RWPE2 (cell line): ENCODE measurements around the gene SLC45A3.

ENCODE experiments used
- ATAC-seq: fragments of 200-7000 bp; cut with Tn5 transposase; 3 replicates; pipeline ENCODE4 v1.9.1; 2021; ENCODE audit warnings: low read depth
- DNase-seq: peaks from one replicate; pipeline ENCODE4 v3.0.0-alpha.2; 2020; ENCODE audit warnings: low spot score
- H3K27ac ChIP-seq: fragments of 450-650 bp; 2 replicates; pipeline ENCODE4 v1.5.1; 2017; ENCODE audit warnings: mild to moderate bottlenecking; ENCODE audit not compliant: poor library complexity, severe bottlenecking
- H3K27me3 ChIP-seq: fragments of 250-450 bp; sonication (Bioruptor Pico); 2 replicates; pipeline ENCODE4 v1.5.1; 2021; ENCODE audit warnings: mild to moderate bottlenecking, moderate library complexity; ENCODE audit not compliant: insufficient read depth, poor library complexity, severe bottlenecking
- H3K36me3 ChIP-seq: fragments of 250-450 bp; sonication (Bioruptor Pico); 2 replicates; pipeline ENCODE4 v1.5.1; 2020; ENCODE audit warnings: low read depth, mild to moderate bottlenecking, moderate library complexity
- H3K4me1 ChIP-seq: fragments of 250-450 bp; sonication (Bioruptor Pico); 2 replicates; pipeline ENCODE4 v1.5.1; 2021; ENCODE audit warnings: mild to moderate bottlenecking, moderate library complexity; ENCODE audit not compliant: insufficient read depth, poor library complexity, severe bottlenecking
- H3K4me3 ChIP-seq: fragments of 250-450 bp; sonication (Bioruptor Pico); 2 replicates; pipeline ENCODE4 v1.5.1; 2021; ENCODE audit warnings: mild to moderate bottlenecking, moderate library complexity; ENCODE audit not compliant: severe bottlenecking
- H3K9me3 ChIP-seq: fragments of 250-450 bp; sonication (Bioruptor Pico); 2 replicates; pipeline ENCODE4 v1.5.1; 2021; ENCODE audit warnings: mild to moderate bottlenecking, moderate library complexity; ENCODE audit not compliant: severe bottlenecking
- CTCF ChIP-seq: fragments of 450-650 bp; IDR thresholded peaks from one replicate; pipeline ENCODE4 v1.5.1; 2017; ENCODE audit warnings: mild to moderate bottlenecking, moderate library complexity; ENCODE audit not compliant: poor library complexity, severe bottlenecking

SLC45A3 gene

GRCh38 chr1:205681364-205681763 lies 1.1 kb upstream of the SLC45A3 start:
- Histone ChIP-seq H3K4me1 (peaks cover 4% of the 10 kb centered on the region), H3K4me3 (no peak overlapping the region), H3K36me3 (no peaks in the 10 kb centered on the region), H3K27me3 (no peaks in the 10 kb centered on the region), H3K9me3 (no peaks in the 10 kb centered on the region), H3K27ac (no peak overlapping the region)
- DNase-seq (no peak), ATAC-seq (no peak)
- no peak for TF ChIP-seq CTCF

GRCh38 chr1:205678286-205679111 lies 1.8 kb downstream of the SLC45A3 start:
- Histone ChIP-seq H3K27me3 (no peaks in the 10 kb centered on the region), H3K9me3 (no peaks in the 10 kb centered on the region), H3K4me1 (peaks cover 4% of the 10 kb centered on the region), H3K36me3 (no peaks in the 10 kb centered on the region), H3K27ac (peak overlapping the region; percentile 36), H3K4me3 (no peak overlapping the region)
- no peak for TF ChIP-seq CTCF
- no peak for DNase-seq
- ATAC-seq, result no peak

DNA sequence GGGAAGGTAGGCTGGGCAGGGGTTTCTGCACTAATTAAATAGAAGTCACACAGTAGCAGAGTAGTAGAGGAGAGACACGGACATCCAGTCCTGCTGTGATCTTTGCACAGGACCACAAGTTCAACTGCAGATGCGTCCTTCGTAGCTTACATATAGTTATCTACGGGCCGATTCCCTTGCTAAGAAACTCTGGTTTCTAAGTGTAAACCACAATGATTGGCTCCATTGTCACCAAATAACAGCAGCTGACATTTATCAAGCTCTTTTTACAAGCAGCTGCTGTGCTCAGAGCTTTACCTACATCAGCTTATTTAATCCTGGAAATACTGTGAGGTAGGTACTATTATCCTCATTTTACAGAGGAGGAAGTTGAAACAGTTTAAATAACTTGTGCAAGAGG lies 3.1 kb downstream of the SLC45A3 start:
- Histone ChIP-seq H3K36me3 (no peaks in the 10 kb centered on the region), H3K27me3 (no peaks in the 10 kb centered on the region), H3K27ac (no peak overlapping the region), H3K9me3 (no peaks in the 10 kb centered on the region), H3K4me1 (peaks cover 4% of the 10 kb centered on the region), H3K4me3 (no peak overlapping the region)
- ATAC-seq (no peak), DNase-seq (no peak)
- TF ChIP-seq CTCF, result no peak

GRCh38 chr1:205676597-205676996 lies 3.7 kb downstream of the SLC45A3 start:
- no peak overlapping the region for H3K4me3 ChIP-seq
- TF ChIP-seq CTCF, result no peak

DNA sequence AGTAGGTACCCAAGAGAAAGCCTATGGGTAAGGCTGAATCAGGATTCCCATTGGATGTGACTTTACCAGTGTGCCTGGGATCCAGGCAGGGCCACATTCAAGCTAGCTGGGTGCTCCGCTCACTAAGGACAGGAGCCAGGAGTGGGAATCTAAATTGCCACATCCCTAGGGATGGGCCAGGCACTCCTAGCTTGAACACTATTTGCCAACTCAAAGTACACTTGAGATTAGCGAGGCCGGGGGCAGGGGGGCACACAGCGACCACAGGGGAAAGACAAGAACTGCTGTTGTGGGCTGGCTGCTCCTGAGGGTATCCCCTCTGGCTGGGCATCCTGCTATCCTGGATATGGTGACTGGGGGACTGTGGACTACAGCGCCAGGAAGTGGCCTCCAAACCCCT lies 4.3 kb downstream of the SLC45A3 start:
- Histone ChIP-seq H3K36me3 (no peaks in the 10 kb centered on the region), H3K27me3 (no peaks in the 10 kb centered on the region), H3K9me3 (no peaks in the 10 kb centered on the region), H3K27ac (no peak overlapping the region), H3K4me3 (no peak overlapping the region), H3K4me1 (peaks cover 4% of the 10 kb centered on the region)
- ATAC-seq (no peak), DNase-seq (no peak)
- no peak for TF ChIP-seq CTCF

More at GRCh38 chr1:205676597-205676996, 3.7 kb downstream of the SLC45A3 start:
- Histone ChIP-seq H3K27ac (no peak overlapping the region), H3K4me1 (peaks cover 4% of the 10 kb centered on the region), H3K9me3 (no peaks in the 10 kb centered on the region), H3K27me3 (no peaks in the 10 kb centered on the region), H3K36me3 (no peaks in the 10 kb centered on the region)
- DNase-seq (no peak), ATAC-seq (no peak)
